ENCODE measurements around the gene SLC24A3. TPM values are rescaled to one million over a fixed set of nuclear protein-coding genes. Genes with fewer than 3 reads are reported as not detected.
"Not testable (repeated sequence)": the region's sequence is repeated elsewhere in the genome, so short reads cannot be mapped to it uniquely, and the experiment has no call there.

SLC24A3 gene
- polyA plus RNA-seq, 1 donor, result 22.8 TPM

- DNase-seq (ENCODE audit: low read depth), result no peak
Observed at GRCh38 chr20:19668418-19668817, 456.0 kb downstream of the SLC24A3 start.

DNA sequence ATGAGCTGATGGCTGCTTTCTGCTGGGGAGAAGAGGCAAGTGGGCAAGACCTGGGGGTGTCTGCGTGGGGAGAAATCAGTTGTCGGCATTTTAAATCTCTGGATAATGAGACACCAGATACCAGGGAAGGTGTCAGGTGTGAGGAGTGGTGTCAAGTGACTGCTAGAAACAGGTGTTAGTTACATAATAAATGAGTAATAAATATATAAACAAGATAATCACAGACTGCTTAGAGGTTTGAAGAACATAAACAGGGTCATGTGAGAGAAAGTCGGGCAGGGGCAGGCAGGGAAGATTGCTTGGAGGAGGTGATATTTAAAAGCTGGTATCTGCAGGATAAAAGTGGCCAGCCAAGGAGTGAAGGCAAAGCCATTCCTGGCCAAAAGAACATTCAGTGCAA, 458.4 kb downstream of the SLC24A3 start:
- no peak for DNase-seq (ENCODE audit: low read depth)

DNA sequence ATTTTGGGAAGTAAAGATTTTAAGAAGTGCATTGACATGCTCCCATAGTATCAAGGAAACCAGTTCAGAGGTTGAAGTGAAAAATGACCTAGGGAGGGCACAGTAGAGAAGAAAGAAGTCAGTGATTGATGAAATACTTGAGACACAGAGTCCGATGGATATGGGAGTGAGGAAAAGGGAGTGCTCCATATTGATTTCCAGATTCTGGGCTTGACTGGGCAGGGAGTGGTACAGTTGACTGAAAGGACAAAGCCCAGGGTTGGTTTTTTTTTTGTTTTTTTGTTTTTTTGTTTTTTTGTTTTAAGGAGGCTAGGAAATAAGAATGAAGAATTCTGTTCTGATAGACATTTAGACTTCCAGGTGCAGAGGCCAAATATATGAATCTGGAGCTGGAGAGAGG, 458.9 kb downstream of the SLC24A3 start:
- DNase-seq (ENCODE audit: low read depth), result no peak

GRCh38 chr20:19672498-19672897, 460.1 kb downstream of the SLC24A3 start:
- no peak for DNase-seq (ENCODE audit: low read depth)

- DNase-seq (ENCODE audit: low read depth), result no peak
Observed at GRCh38 chr20:19673575-19673974, 461.1 kb downstream of the SLC24A3 start.

DNA sequence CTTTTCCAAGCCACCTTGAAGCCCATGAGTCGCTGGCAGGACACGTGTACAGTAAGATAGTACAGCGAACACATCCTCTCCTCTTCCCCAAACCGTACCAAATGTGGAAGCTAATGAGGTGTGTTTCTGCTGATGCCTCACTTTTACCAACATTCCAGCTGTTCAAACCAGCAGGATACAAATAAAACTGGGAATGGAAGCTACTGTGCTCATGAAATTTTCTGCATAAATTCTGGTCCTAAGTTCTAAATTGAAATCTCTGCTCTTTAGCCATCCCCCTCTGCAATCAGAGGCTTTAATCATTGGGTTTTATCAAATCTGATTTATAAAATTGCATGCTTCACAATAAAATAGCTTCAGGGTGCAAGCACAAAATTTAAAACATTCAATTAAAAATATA, 463.8 kb downstream of the SLC24A3 start:
- DNase-seq (ENCODE audit: low read depth), result no peak

DNA sequence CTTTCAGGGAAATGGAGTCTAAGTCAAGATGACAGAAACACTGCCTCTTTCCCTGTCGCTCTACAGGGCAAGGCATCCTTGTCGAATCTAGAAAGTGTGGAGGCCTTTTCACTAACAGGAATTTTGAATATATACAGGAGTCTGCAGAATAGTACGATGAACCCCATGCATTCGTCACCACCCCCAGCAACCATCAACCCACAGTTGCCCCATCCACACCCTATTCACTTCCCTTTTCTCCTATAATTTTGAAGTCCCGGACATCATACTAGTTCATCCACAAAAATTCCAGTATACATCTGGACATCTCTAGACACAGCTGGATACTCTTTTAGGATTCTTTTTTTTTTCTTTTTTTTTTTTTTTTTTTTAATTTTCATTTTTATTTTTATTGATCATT, 464.9 kb downstream of the SLC24A3 start:
- no peak for DNase-seq (ENCODE audit: low read depth)

DNA sequence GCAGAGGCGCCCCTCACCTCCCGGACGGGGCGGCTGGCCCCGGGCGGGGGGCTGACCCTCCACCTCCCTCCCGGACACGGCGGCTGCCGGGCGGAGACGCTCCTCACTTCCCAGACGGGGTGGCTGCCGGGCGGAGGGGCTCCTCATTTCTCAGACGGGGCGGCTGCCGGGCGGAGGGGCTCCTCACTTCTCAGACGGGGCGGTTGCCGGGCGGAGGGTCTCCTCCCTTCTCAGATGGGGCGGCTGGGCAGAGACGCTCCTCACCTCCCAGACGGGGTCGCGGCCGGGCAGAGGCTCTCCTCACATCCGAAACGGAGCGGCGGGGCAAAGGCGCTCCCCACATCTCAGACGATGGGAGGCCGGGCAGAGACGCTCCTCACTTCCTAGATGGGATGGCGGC, 466.1 kb downstream of the SLC24A3 start:
- not testable (repeated sequence) for DNase-seq (ENCODE audit: low read depth)

- DNase-seq (ENCODE audit: low read depth), result no peak
Observed at GRCh38 chr20:19679900-19680495, 467.6 kb downstream of the SLC24A3 start.

DNA sequence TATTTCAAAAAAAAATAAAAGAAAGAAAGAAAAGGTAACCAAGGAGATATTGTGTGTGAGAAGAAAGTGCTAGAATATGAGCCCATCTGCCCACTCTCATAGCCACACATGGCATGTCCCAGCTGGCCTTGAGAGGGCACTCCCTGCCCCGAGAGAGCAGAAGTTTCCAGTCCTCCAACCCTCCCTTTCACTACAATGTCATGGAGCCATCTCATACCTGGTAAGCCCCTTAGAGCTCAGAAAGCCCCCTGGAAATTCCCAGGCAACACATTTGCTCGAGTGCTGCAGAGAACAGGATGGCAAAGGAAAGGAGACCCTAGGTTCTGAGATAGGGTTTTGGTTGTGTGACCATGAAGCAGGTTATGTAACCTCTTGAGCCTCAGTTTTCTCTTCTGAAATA, 469.8 kb downstream of the SLC24A3 start:
- no peak for DNase-seq (ENCODE audit: low read depth)

GRCh38 chr20:19683188-19683587, 470.7 kb downstream of the SLC24A3 start:
- DNase-seq (ENCODE audit: low read depth), result no peak

DNA sequence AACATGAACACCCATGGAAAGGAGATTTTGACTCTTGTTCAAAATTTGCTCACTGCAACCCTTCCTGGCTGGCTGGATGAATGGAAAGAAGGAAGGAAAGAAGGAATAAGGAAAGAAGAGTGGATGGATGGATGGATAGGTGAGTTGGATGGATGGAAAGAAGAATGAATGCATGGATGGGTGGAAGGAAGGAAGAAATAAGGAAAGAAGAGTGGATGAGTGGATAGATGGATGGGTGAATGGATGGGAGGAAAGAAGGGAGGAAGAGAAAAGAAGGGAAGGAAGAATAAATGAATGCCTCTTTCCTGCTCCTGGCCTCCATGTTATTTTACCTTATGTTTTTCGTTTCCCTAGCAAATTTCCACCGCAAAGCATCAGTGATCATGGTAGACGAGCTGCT, 471.4 kb downstream of the SLC24A3 start:
- DNase-seq (ENCODE audit: low read depth), result no peak

DNA sequence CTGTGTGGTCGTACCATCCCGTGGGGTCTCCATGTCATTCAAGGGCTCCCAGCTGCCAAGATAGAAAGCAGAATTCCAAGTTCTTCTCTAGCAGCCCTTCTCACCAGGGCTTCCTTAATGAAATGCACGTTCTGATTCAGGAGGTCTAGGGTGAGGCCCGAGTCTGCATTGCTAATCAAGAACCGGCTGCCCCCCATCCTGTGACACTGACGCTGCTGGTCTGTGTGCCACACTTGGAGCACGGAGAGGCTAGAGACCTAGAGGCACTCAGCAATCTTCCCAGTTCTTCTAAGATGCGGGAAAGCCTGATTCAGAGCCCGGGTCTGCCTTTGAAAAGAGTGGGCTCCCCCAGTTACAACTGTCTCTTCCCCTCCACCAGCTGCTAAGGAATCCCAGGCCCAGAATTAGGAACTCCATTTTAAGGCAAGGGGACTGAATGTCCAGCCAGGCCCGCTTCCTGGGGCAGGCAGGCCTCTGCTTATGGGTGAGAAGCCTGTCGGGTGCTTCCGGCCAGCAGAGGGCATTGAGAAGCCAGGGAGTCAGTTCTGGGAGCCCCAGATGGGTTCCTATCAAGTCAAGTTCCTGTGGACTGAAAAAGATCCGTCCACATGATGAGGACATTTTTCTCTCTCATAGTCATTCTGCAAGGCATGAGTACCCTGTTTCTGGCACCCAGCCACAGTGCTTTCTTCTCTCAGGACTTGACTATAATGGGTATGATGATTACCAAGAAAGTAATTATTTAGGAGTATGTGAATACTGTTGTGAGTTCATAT, 475.8 kb downstream of the SLC24A3 start:
- no peak for DNase-seq (ENCODE audit: low read depth)

DNA sequence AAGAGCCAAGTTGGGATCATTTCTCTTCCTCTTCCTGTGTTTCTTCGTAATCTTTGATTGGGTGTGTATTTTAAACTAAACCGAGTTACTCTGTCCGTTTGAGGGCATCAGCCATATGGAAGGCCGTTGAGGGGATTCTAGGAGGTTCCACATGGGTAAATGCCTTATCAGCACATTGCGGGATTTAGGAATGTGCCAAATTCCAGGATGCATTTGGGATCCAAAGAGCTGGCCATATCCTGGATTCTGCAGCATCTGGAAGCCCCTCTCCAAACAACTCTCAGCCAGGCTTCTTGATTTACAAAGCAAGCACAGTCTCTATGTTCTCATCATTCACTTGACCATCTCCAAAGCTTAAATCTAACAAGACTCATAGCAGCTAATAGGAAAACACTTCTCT, 478.0 kb downstream of the SLC24A3 start:
- DNase-seq (ENCODE audit: low read depth), result no peak

GRCh38 chr20:19691125-19691524, 478.7 kb downstream of the SLC24A3 start:
- DNase-seq (ENCODE audit: low read depth), result no peak

- DNase-seq (ENCODE audit: low read depth), result no peak
Observed at GRCh38 chr20:19692100-19692499, 479.7 kb downstream of the SLC24A3 start.

DNA sequence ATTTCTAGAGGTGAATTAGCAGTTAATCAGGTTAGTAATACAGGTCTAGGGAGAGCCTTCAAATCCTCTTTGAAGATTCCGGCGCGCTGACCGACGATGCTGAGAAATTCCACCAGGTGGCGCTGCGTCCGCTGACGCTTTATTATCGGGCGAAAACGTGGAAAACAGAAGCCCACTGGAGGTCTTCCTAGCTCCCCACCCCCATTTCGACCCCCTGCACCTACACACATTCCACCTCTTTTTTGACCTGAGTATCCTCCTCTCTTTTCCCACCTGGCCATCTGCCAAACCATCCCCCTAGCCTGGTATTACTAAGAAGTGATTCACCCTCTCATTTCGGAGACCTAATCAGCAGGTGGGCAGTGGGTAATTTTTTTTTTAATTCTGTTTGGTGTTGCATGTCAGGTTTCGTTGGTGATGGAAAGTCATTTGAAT, 480.3 kb downstream of the SLC24A3 start:
- DNase-seq (ENCODE audit: low read depth), result no peak

DNA sequence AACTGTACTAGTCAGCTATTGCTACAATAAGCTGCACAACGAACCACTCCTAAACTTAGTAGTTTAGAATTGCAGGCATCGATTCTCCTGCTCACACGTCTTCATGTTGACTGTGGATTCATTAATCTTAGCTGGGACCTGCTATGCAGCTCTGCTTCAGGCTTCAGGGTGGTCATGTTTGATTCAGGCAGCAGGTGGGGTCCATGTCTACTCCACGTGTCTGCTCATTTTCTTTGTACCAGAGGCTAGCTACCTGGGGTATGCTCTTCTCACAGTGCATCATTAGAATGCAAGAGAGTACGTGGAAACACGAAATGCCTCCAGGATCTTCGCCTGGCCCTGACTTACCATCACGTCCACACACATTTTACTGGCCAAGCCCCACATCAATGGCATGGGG, 481.1 kb downstream of the SLC24A3 start:
- DNase-seq (ENCODE audit: low read depth), result no peak

DNA sequence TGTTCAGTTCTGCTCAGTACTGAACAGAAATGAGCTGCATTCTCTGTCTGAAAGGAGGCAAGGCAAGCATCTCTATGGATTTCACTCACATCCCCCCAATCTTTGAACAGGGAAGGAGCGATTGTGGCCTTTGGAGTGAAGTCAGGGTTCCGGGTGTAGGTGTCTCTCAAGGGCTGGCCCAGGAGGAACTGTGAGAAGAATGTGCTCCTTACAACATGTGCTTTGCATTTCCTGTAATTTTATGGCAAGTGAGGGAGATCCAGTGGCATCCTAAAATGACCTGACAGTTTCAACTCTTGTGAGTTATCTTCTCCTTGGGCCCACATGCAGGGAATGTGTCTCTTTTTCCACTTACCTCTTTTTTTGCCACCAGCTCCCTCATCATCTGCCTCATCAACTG, 482.6 kb downstream of the SLC24A3 start:
- DNase-seq (ENCODE audit: low read depth), result no peak

- DNase-seq (ENCODE audit: low read depth), result no peak
Observed at GRCh38 chr20:19696620-19697019, 484.2 kb downstream of the SLC24A3 start.

GRCh38 chr20:19697415-19697814, 485.0 kb downstream of the SLC24A3 start:
- no peak for DNase-seq (ENCODE audit: low read depth)

DNA sequence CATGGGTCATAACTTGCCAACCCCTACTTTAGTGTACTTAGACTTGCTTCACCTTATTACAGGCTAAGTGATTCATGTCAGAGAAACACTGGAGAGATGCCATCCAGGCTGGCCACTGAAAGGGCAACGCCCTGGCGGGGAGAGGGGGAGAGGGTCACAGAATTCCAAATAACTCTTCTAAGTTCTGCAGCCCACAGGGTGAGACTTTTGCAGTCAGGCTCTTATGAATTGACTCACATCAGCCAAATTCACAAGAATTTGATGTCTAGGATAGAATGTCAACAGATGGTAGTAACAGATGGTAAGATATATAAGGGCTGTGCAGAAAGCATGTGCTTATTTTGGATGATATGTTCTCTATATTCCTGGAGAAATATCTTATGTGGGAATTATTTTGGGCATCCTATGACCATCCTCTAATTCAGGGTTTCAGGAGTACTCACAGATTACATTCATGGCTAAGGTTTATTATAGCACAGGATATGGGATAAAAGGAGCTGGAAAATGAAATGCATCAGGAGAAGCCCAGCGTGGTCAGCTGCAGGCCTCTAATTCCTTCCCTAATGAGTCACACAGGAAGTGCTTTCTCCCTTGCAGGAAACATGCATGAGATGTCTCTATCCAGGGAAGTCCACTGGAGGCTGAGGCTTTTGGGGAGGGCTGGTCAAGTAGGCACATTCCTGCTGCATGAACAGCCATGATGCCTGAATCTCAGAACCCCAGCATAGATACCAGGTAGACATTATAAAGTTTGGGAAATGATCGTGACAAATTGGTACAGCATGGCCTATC, 486.9 kb downstream of the SLC24A3 start:
- DNase-seq (ENCODE audit: low read depth), result no peak

DNA sequence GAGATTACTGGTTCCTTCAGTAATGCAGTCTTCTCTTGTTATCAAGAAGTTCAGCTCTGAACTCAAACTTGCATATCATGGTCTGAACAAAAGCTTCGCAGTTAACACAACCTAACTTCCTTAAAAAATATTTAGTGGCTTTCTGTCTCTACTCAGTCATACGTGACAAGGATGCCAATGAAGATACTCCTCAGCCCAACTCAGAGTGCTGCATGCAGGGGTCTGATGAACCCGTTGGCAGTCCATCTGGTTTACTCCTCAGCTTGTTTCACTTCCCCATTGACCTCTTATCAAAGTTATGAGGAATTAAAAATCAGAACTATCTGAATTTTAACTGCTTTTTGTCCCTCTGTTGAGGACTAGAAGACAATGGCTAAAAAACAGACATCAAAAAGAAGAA, 489.0 kb downstream of the SLC24A3 start:
- no peak for DNase-seq (ENCODE audit: low read depth)
